NCI-H146 treated with DMSO at 0.1 percent for 48 hours (cell line): ENCODE measurements around the gene SLC13A4.
"Not testable (repeated sequence)": the region's sequence is repeated elsewhere in the genome, so short reads cannot be mapped to it uniquely, and the experiment has no call there.

Experiments used
- DNase-seq: peaks from one replicate; lab custom pipeline; 2025; ENCODE audit not compliant: unreplicated experiment; lab: John Stamatoyannopoulos, UW

Gene SLC13A4

DNA sequence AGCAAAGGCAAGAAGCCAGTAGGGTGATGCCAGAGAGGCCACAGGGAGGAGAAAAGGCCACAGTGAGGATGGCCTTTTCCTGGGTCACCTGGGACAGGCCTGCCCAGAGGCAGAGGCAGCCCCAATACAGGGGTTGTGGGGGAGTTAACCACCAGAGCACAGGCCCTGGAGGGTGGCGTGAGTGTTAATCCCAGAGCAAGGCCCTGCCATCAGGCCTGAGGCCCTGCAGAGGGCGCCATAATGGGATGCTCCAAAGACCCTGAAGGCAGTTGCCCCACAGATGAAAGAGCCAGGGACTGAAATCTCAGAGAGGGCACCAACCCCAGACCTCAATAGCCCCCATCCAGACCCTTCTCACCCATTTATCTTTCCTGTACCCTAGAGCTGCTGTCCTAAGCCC lies 23.9 kb downstream of the SLC13A4 start:
- DNase-seq: no peak

GRCh38 chr7:135697276-135698049 lies 30.5 kb downstream of the SLC13A4 start:
- no peak for DNase-seq

- DNase-seq: no peak
Measured at GRCh38 chr7:135693558-135693957, 34.4 kb downstream of the SLC13A4 start.

DNA sequence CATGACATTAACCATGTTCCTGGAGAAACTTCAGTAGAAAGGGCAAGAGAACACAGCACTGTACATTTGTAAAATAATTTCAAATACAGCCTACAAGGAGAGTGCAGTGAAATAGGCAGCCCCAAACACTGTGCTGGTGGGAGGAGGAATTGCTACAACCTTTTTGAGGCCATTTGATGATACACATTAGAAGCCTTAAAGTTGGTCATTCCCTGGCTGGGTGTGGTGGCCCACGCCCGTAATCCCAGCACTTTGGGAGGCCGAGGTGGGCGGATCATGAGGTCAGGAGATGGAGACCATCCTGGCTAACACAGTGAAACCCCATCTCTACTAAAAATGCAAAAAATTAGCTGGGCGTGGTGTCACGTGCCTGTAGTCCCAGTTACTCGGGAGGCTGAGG lies 35.4 kb downstream of the SLC13A4 start:
- not testable (repeated sequence) for DNase-seq

DNA sequence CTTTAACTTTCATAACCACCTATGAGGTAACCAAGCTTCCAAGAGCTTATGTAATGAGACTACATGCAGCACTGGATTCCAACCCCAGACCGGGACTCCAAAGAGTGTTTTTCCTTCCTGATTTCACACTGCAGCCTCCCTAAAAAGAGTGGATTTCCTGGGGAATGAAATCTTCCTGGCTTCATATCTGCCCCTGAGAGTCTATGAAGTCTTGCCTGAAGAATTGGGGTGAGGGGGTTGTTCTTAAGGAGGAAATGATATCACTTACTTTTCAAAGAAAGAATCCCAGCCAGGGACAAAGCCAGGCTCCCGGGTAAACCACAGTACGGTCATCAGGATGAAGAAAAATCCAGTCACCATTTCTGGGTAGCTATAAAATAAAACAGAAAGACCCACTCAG lies 35.9 kb downstream of the SLC13A4 start:
- no peak for DNase-seq

DNA sequence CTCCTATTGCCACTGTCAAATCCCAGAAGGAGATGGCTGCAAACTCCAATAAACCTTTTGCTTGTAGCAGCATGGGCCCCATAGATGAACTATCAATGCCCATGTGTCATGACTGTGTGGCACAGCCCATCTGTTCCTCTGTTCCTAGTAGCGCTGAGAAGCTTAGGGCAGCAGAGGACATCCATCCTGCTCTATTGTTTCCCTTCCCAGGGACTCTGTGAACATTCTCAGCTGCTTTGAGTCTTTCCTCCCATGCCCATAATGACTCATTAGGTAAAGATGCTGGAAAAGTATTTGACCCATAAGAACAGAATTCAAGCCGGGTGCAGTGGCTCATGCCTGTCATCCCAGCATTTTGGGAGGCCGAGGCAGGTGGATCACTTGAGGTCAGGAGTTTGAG lies 37.4 kb downstream of the SLC13A4 start:
- DNase-seq: no peak

DNA sequence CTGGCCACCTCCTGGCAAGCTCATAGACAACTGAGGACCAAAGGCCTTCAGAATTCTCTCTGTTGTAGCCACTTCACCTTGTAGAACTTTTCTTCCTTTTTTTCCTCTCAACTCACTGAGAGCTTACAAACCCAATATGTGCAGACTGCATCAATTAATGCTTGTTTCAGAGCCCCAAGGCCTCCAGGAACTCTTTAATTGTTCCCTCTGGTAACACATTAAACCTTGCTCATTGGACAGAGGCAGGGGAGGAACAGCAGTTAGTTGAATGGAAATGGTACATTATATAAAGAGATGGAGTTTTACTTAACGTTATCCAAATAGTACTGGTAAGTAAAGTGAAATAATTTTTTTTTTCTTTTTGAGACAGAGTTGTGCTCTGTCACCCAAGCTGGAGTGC lies 40.5 kb downstream of the SLC13A4 start:
- DNase-seq: no peak

GRCh38 chr7:135685306-135686084 lies 42.5 kb downstream of the SLC13A4 start:
- DNase-seq: no peak

- DNase-seq: no peak
Measured at GRCh38 chr7:135684699-135685098, 43.3 kb downstream of the SLC13A4 start.

DNA sequence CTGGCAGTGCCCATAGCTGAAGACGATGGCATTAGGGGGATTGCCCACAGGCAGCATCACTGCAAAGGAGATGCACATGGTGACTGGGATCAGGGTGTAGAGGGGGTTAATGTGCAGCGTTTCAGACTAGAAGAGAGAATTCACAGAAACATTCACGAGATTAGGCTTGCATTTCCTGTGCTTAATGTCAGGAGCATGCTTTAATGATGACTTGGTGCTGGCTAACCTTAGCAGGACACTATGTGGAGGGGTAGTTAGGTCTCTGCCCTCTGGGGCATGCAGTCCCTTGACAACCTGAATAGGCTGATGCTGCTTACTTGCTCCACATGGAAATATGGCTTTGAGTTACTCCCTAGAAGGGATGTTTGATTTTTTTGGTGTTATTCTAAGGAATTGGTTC lies 43.9 kb downstream of the SLC13A4 start:
- no peak for DNase-seq

GRCh38 chr7:135683609-135684008 lies 44.4 kb downstream of the SLC13A4 start:
- no peak for DNase-seq

GRCh38 chr7:135682191-135682590 lies 45.8 kb downstream of the SLC13A4 start:
- DNase-seq: no peak

DNA sequence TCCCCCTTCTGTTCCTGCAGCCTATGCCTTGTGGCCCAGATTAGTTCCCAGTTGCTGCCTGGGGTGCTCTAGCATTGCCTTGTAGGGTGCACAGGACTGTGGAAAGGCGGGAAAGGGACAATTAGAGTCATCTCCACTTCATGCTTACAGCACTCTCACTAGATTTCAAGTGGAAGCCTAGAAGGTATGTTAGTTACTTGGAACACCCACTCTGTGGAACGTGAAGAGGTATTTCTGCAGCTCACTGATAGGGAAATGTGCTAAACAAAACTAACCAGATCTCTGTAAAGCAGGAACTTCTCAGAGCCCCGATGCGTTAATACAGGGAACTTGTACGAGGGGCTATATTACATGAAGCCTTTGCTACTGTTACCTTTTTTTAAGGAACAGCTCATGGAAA lies 46.2 kb downstream of the SLC13A4 start:
- DNase-seq: no peak

- DNase-seq: no peak
Measured at GRCh38 chr7:135678612-135679575, 49.1 kb downstream of the SLC13A4 start.

DNA sequence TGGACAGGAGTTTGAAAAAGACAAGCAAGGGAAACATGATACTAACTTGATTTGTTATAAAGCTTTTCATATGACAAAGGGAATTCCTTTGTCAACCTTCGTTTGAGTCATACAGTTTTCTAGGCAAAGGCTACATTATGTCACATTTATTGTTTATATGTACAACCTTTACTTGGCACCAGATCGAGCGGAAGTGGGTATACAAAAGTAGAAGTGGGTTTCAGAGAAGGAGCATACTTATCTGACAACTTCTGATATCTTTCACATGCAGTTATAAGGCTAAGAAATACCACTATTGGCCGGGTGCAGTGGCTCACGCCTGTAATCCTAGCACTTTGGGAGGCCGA lies 54.7 kb downstream of the SLC13A4 start:
- no peak for DNase-seq

- peak; percentile 34 for DNase-seq
Measured at GRCh38 chr7:135672560-135673359, 55.2 kb downstream of the SLC13A4 start.

DNA sequence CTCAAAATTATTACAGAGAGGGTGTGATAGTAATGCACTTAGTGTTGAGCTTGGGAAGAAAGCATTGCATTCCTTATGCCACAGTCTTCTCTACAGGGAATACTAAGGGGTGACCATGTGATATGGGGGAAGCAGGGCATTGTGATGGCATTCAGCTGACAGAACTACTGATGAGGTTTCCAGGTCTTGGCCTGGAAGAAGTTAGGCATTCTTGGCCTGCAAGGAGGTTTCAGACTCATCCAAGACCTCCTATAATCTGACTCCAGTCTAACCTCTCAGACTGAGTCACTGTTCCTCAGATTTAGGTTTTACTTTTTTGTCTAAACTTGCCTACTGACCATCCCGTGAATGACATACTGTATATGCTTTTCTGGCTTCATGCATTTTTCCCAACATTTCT lies 57.8 kb downstream of the SLC13A4 start:
- DNase-seq: no peak

- DNase-seq: no peak
Measured at GRCh38 chr7:135669774-135670173, 58.2 kb downstream of the SLC13A4 start.

DNA sequence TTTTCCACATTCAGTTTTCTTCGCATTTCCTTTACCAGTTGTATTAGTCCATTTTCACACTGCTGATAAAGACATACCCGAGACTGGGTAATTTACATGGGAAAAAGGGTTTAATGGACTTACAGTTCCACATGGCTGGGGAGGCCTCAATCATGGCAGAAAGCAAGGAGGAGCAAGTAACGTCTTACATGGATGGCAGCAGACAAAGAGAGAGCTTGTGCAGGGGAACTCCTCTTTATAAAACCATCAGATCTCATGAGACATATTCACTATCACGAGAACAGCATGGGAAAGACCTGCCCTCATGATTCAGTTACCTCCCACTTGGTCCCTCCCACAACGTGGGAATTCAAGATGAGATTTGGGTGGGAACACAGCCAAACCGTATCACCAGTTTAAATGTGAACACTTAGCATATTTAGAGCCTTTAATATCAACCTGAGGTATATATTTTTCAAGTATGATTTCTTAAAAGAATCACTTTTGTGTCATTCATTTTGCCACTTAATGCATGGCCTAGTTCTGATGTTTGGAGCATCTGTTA lies 59.1 kb downstream of the SLC13A4 start:
- not testable (repeated sequence) for DNase-seq

GRCh38 chr7:135667626-135668025 lies 60.4 kb downstream of the SLC13A4 start:
- not testable (repeated sequence) for DNase-seq
